Tibial nerve (tissue), 4 donors: ENCODE results near the gene MMADHC. TPM values are rescaled to one million over a fixed set of nuclear protein-coding genes. Genes with fewer than 3 reads are reported as not detected.
"Not testable (repeated sequence)": the region's sequence is repeated elsewhere in the genome, so short reads cannot be mapped to it uniquely, and the experiment has no call there.

Experiments used
- DNase-seq, 2 donors: peaks; one replicate each; pipeline ENCODE4 v3.0.0-alpha.2; 2019; ENCODE audit warnings: low spot score in 2 of 2
- H3K27ac ChIP-seq, 4 donors: fragments of 200-600 bp; sonication (generic) in 3 of 4; one replicate each; pipeline ENCODE4 v1.5.1; 2017 to 2019; ENCODE audit warnings: mild to moderate bottlenecking in 1 of 4
- H3K27me3 ChIP-seq, 2 donors: fragments of 200-600 bp; sonication (generic) in 1 of 2; one replicate each; pipeline versions ENCODE4 v1.5.1 to v1.6.0; 2017 to 2019
- H3K36me3 ChIP-seq, 3 donors: fragments of 200-600 bp; sonication (generic); one replicate each; pipeline ENCODE4 v1.5.1; 2018 to 2019
- H3K4me1 ChIP-seq, 4 donors: fragments of 200-600 bp; sonication (generic) in 3 of 4; one replicate each; pipeline ENCODE4 v1.5.1; 2017 to 2019
- H3K4me3 ChIP-seq, 4 donors: fragments of 200-600 bp; sonication (generic) in 3 of 4; one replicate each; pipeline ENCODE4 v1.5.1; 2017 to 2019; ENCODE audit warnings: mild to moderate bottlenecking in 1 of 4, moderate library complexity in 1 of 4
- H3K9me3 ChIP-seq, 4 donors: fragments of 200-600 bp; sonication (generic) in 3 of 4; one replicate each; pipeline ENCODE4 v1.5.1; 2017 to 2019
- CTCF ChIP-seq, 5 experiments: fragments of 200-600 bp in 3 of 5; fragments of 450-650 bp in 2 of 5; sonication (generic) in 3 of 5; IDR thresholded peaks; one replicate each; pipeline ENCODE4 v1.5.1; 2016 to 2019; ENCODE audit warnings: antibody characterized with exemption in 5 of 5, mild to moderate bottlenecking in 3 of 5, moderate library complexity in 2 of 5
- EP300 ChIP-seq, 2 donors: sonication (generic); formaldehyde crosslinking; IDR thresholded peaks; one replicate each; pipeline ENCODE4 v1.6.1; 2017; ENCODE audit warnings: antibody characterized with exemption in 2 of 2, mild to moderate bottlenecking in 1 of 2
- POLR2A ChIP-seq, 2 donors: fragments of 450-650 bp; IDR thresholded peaks; one replicate each; pipeline ENCODE4 v1.6.1; 2017; ENCODE audit warnings: antibody characterized with exemption in 2 of 2, mild to moderate bottlenecking in 2 of 2, moderate library complexity in 2 of 2
- WGBS, 2 donors: methylation state at CpG; one replicate each; pipeline ENCODE4 v1.1.5; 2018; 5-methylcytosine and 5-hydroxymethylcytosine counted together
- total RNA-seq, 4 donors: library from RNA; depleted of rRNA; stranded (reverse); fragments of >200 nt; gene quantifications; one replicate each; pipeline ENCODE4 v1.1.0, GENCODE V29; 2016

MMADHC gene
- total RNA-seq, 4 donors from 2014 or later, result 44.5 to 58.2 (median 54.0) TPM

GRCh38 chr2:149575277-149575676 lies 12.3 kb downstream of the MMADHC start:
- no peaks in the 10 kb centered on the region for H3K9me3 ChIP-seq
- no peak overlapping the region for H3K4me3 ChIP-seq
- peaks cover 0 to 63% (median 2%) of the 10 kb centered on the region in 3 donors for H3K36me3 ChIP-seq
- DNase-seq, result no peak
- no peak for TF ChIP-seq CTCF (IDR thresholded peaks at IDR 0.05)
- no peak for TF ChIP-seq POLR2A (IDR thresholded peaks at IDR 0.05)
- no peak for TF ChIP-seq EP300 (IDR thresholded peaks at IDR 0.05)
- H3K27me3 ChIP-seq, result no peaks in the 10 kb centered on the region
- no peak overlapping the region for H3K27ac ChIP-seq
- H3K4me1 ChIP-seq, result peaks cover 0 to 36% (median 0%) of the 10 kb centered on the region in 4 donors

GRCh38 chr2:149573760-149574159 lies 13.8 kb downstream of the MMADHC start:
- no peak overlapping the region for H3K4me3 ChIP-seq
- DNase-seq, result no peak
- H3K27ac ChIP-seq, result no peak overlapping the region

GRCh38 chr2:149572102-149572953 lies 15.2 kb downstream of the MMADHC start:
- WGBS, 2 donors, result 41 to 53% methylated on average over 6 of the region's 6 CpGs
- TF ChIP-seq CTCF (IDR thresholded peaks at IDR 0.05) (no peak), POLR2A (IDR thresholded peaks at IDR 0.05) (no peak), EP300 (IDR thresholded peaks at IDR 0.05) (no peak)
- Histone ChIP-seq H3K9me3 (no peaks in the 10 kb centered on the region), H3K4me3 (no peak overlapping the region), H3K27me3 (no peaks in the 10 kb centered on the region), H3K4me1 (peaks cover 0 to 22% (median 0%) of the 10 kb centered on the region in 4 donors), H3K27ac (peak overlapping the region in 2 of 4 donors; percentile 2 to 32), H3K36me3 (peaks cover 0 to 65% (median 2%) of the 10 kb centered on the region in 3 donors)
- DNase-seq, result no peak

More at GRCh38 chr2:149573760-149574159, 13.8 kb downstream of the MMADHC start:
- WGBS, 2 donors, result 30 to 31% methylated on average over 2 of the region's 2 CpGs
- Histone ChIP-seq H3K36me3 (peaks cover 0 to 64% (median 2%) of the 10 kb centered on the region in 3 donors), H3K4me1 (peaks cover 0 to 22% (median 0%) of the 10 kb centered on the region in 4 donors), H3K27me3 (no peaks in the 10 kb centered on the region), H3K9me3 (no peaks in the 10 kb centered on the region)
- TF ChIP-seq CTCF (IDR thresholded peaks at IDR 0.05), result peak; percentile 17 to 38 (median 26)
- no peak for TF ChIP-seq EP300 (IDR thresholded peaks at IDR 0.05)

GRCh38 chr2:149568138-149568537 lies 19.4 kb downstream of the MMADHC start:
- 96 to 97% methylated on average over 3 of the region's 3 CpGs for WGBS, 2 donors
- Histone ChIP-seq H3K36me3 (peaks cover 0 to 56% (median 0%) of the 10 kb centered on the region in 3 donors), H3K27me3 (no peaks in the 10 kb centered on the region), H3K9me3 (no peaks in the 10 kb centered on the region), H3K4me1 (peaks cover 0 to 12% (median 0%) of the 10 kb centered on the region in 4 donors), H3K27ac (no peak overlapping the region), H3K4me3 (no peak overlapping the region)
- no peak for DNase-seq
- TF ChIP-seq EP300 (IDR thresholded peaks at IDR 0.05), result no peak
- TF ChIP-seq POLR2A (IDR thresholded peaks at IDR 0.05), result no peak
- TF ChIP-seq CTCF (IDR thresholded peaks at IDR 0.05), result no peak

GRCh38 chr2:149566652-149567051 lies 20.9 kb downstream of the MMADHC start:
- Histone ChIP-seq H3K27me3 (no peaks in the 10 kb centered on the region), H3K9me3 (no peaks in the 10 kb centered on the region), H3K27ac (no peak overlapping the region), H3K4me3 (no peak overlapping the region), H3K36me3 (peaks cover 0 to 56% (median 0%) of the 10 kb centered on the region in 3 donors), H3K4me1 (peaks cover 0 to 6% (median 0%) of the 10 kb centered on the region in 4 donors)
- TF ChIP-seq POLR2A (IDR thresholded peaks at IDR 0.05) (no peak), CTCF (IDR thresholded peaks at IDR 0.05) (no peak), EP300 (IDR thresholded peaks at IDR 0.05) (no peak)
- DNase-seq, result no peak
- WGBS, 2 donors, result 65 to 75% methylated on average over 2 of the region's 2 CpGs

- H3K27ac ChIP-seq, DNase-seq, H3K27me3 ChIP-seq, H3K4me1 ChIP-seq, H3K9me3 ChIP-seq, H3K4me3 ChIP-seq: not testable (repeated sequence)
- peaks cover 0 to 48% (median 0%) of the 10 kb centered on the region in 3 donors for H3K36me3 ChIP-seq
- 93 to 96% methylated on average over 9 of the region's 9 CpGs for WGBS, 2 donors
Measured at GRCh38 chr2:149565625-149566024, 21.9 kb downstream of the MMADHC start.
